GM18861 (cell line): ENCODE data around the gene KREMEN1.
"Not testable (repeated sequence)": the region's sequence is repeated elsewhere in the genome, so short reads cannot be mapped to it uniquely, and the experiment has no call there.

ENCODE experiments used
- ATAC-seq: cut with Tn5 transposase; IDR thresholded peaks from one replicate; pipeline ENCODE4 v1.9.1; 2021; ENCODE audit not compliant: unreplicated experiment

The KREMEN1 gene

DNA sequence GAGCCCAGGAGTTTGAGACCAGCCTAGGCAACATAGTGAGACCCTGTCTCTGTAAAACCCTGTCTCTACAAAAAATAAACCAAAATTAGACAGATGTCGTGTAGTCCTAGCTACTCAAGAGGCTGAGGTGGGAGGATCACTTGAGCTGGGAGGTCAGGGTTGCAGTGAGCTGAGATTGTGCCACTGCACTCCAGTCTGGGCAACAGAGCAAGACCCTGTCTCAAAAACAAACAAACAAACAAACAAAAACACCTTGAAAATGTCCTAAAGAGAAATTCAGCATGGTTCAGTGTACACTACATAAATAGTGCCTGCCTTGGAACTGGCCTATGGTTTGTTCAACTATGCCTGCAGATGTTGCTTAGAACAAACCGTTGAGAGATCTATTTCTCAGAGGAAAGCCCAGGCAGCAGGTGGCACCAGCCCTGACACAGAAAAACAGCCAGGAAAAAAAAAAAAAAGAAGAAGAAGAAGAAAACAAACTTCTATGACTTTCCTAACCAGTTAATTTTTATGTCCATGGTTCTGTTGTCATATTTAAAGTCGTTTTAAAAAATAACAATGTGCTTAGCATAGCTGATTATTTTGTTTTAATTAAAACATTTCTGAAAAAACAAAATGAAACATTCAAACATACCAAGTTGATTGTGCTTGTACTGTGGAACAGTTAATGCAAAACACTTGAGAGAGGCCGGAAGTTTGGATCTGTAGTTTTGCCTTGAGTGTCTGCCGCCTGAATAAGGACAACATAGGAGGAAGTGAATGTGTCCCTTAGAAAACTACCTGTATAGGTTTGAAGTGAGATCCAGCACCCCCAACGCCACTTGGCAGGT is 5.4 kb downstream of the KREMEN1 start:
- no peak for ATAC-seq

GRCh38 chr22:29078869-29079207 is 6.0 kb downstream of the KREMEN1 start:
- ATAC-seq: no peak

- ATAC-seq: no peak
Observed at GRCh38 chr22:29079218-29079901, 6.5 kb downstream of the KREMEN1 start.

- ATAC-seq: no peak
Observed at GRCh38 chr22:29080106-29080975, 7.5 kb downstream of the KREMEN1 start.

DNA sequence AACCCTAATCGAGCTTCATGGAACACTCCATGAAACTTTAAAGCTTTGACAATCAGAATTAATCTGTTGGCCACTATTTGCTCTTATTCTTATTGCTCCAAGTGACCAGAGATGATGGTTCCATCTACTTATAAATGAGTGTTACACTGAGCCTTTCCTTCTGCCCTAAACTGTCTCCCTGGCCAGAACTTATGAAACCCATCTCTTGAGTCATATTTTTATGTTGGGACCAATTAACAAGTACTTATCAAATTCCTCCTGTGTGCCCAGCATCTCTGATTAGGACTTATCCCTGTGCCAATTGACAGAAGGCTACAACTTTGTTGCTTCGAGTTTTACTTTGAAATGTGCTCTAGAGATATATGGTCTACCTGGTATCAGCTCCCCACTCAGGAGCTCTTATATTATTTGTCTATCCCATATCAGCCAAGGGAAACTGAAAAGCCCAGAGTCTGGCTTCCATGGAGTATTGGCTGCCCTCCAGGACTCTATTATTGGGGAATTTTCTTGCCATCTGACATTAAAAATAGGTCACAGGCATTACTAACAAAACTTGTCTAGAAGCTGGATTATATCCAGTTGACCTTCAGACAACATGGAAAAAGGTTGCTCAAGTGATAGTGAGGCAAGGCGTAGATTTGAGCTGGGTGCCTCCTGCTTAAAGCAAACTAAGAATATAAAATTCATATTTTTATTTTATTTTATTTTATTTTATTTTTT is 8.8 kb downstream of the KREMEN1 start:
- ATAC-seq: no peak

DNA sequence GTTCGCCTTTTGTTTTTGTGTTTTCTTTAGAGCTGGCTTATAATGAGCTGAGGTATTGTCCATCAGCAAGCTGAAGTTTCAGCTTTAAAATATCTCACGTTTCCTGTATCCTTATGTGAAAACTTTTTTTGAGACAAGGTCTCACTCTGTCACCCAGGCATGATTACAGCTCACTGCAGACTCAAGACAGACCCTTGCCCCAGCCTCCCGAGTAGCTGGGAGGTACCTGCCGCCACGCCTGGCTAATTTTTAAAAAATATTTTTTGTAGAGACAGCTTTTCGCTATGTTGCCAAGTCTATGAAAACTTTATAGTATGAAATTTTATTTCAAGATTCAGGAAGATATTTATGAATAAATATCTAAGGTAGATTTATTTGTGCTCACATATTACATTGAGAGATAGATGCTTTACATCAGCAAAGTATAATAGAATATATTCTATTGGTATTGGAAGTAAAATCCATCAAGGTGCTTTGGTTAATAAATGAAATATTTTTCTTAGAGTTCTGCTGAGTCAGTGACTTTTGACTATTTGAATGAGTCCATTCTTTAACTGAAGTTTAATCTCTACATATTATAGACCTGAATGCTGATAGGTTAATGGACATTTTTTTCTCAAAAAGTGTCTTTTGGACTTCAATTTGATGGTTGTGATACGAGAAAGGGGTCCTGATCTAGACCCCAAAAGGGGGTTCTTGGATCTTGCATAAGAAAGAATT is 10.2 kb downstream of the KREMEN1 start:
- ATAC-seq: no peak

GRCh38 chr22:29083576-29083932 is 10.7 kb downstream of the KREMEN1 start:
- not testable (repeated sequence) for ATAC-seq

DNA sequence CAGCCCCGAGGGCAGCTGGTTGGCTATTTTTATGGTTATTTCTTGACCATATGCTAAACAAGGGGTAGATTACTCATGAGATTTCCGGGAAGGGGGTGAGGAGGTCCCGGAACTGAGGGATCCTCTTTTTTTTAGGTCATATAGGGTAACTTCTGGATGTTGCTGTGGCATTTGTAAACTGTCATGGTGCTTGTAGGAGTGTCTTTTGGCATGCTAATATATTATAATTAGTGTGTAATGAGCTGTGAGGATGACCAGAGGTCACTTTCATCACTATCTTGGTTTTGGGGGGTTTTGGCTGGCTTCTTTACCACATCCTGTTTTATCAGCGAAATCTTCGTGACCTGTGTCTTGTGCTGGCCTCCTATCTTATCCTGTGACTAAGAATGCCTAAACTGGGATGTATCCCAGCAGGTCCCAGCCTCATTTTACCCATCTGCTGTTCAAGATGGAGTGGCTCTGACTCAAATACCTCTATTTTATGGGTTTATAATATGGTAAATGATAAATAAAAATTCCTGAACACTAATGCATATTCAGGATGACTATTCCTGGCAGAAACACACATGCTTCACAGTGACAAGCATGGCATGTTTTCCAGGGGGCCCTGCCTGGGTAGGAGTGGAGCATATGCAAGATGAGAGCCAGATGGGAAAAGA is 11.2 kb downstream of the KREMEN1 start:
- ATAC-seq: no peak

- no peak for ATAC-seq
Observed at GRCh38 chr22:29087012-29087411, 14.2 kb downstream of the KREMEN1 start.

DNA sequence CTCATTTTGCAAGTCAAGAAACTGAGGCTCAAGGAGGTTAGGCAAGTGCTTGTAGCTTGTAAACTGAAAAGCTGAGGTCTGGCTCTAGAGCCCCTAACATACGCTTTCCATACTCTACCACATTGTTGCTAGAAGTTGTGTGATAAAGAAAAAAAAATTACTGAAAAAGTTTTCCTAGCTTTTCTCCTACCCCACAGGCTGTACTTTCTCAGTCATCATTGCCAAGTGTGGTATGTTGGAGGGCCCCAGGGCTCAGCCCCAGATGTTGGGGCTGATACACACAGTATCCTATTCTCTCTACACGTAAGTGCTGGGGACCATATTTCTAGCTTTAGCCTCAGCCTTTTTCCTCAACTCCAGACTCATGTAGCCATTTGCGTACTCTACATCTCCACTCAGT is 16.0 kb downstream of the KREMEN1 start:
- ATAC-seq: no peak

DNA sequence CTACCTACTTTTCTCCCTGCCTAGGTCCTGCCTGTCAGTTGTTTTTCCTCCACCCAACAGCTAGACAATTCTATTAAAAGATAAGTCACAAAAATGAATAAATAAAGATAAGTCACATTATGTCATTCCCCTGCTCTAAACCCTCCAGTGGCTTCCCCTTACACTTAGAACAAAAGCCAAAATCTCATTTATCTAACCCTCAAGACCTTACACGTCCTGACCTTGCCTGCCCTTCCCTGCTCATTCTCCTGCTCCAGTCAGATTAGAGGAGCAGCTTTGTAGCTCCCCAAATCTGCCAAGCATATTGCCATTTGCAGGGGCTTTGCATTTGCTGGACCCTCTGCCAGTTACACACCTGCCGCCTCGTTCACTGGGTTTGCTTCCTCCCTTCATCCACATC is 16.7 kb downstream of the KREMEN1 start:
- no peak for ATAC-seq

GRCh38 chr22:29090039-29090438 is 17.2 kb downstream of the KREMEN1 start:
- no peak for ATAC-seq

- no peak for ATAC-seq
Observed at GRCh38 chr22:29092243-29092642, 19.4 kb downstream of the KREMEN1 start.

DNA sequence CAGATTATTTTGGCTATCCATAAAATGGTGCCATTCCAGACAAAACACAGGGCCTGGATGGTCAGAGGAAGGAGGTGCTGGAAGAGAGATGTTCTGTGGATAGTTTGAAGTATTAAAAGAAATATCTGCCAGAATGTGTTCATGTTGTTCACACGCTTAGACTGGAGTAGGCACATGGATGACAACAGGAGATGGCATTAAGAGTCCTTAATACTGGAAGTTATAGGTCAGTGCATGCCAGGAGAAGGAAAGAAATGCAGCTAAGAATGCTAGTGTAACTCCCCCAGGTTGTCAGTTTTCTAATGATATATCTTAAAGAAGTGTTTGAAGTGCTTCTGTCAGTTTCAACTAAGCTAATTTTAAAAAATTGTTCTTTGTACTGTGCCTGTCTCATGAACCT is 20.2 kb downstream of the KREMEN1 start:
- no peak for ATAC-seq

- ATAC-seq: no peak
Observed at GRCh38 chr22:29093501-29094300, 20.9 kb downstream of the KREMEN1 start.

DNA sequence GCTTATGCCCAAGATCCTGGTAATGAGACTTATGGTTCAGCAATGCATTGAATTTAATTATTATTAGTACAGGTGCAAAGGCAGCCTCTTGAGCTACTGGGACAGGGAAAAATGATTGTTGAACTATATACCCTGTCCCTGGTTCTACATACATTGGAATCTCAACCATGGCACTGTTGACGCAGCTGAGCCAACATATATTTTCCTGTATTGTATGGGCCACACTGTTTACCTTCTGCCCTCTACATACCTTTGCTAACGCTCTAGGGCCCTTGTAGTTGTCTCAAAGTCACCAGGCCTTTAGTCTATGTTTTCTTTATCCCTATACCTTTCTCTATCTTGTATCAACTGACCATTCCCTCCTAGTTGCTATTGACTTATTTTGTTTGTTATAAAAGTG is 22.6 kb downstream of the KREMEN1 start:
- ATAC-seq: no peak

- no peak for ATAC-seq
Observed at GRCh38 chr22:29096736-29097669, 24.2 kb downstream of the KREMEN1 start.

- no peak for ATAC-seq
Observed at GRCh38 chr22:29098296-29098695, 25.5 kb downstream of the KREMEN1 start.
